ENCODE measurements around the gene SSBP2. TPM values are rescaled to one million over a fixed set of nuclear protein-coding genes. Genes with fewer than 3 reads are reported as not detected.

Gene SSBP2
- total RNA-seq, 3 donors from 2014 or later, result 65.5 to 110 (median 76.6) TPM

GRCh38 chr5:81401266-81401665 is 349.6 kb downstream of the SSBP2 start:
- Histone ChIP-seq H3K27me3 (no peaks in the 10 kb centered on the region), H3K36me3 (no peaks in the 10 kb centered on the region), H3K4me1 (no peaks in the 10 kb centered on the region), H3K27ac (no peak overlapping the region), H3K9me3 (no peaks in the 10 kb centered on the region), H3K4me3 (no peak overlapping the region)
- TF ChIP-seq POLR2A (IDR thresholded peaks at IDR 0.05) (no peak), POLR2AphosphoS5 (IDR thresholded peaks at IDR 0.05) (no peak), CTCF (IDR thresholded peaks at IDR 0.05) (no peak)
- DNase-seq (ENCODE audit: low spot score in 2 of 2), result no peak
- intact Hi-C loops (cut with DNase I; ENCODE audit: low total_unique reads), result no loop called here

- Histone ChIP-seq H3K9me3 (no peaks in the 10 kb centered on the region), H3K36me3 (no peaks in the 10 kb centered on the region), H3K4me1 (no peaks in the 10 kb centered on the region), H3K27ac (no peak overlapping the region), H3K27me3 (no peaks in the 10 kb centered on the region), H3K4me3 (no peak overlapping the region)
- DNase-seq (ENCODE audit: low spot score in 2 of 2), result no peak
- TF ChIP-seq POLR2A (IDR thresholded peaks at IDR 0.05), result no peak
- no peak for TF ChIP-seq POLR2AphosphoS5 (IDR thresholded peaks at IDR 0.05)
- no peak for TF ChIP-seq CTCF (IDR thresholded peaks at IDR 0.05)
- intact Hi-C loops (cut with DNase I; ENCODE audit: low total_unique reads), result no loop called here
These were observed 350.5 kb downstream of the SSBP2 start for GRCh38 chr5:81400375-81400774.

- H3K36me3 ChIP-seq, result no peaks in the 10 kb centered on the region
- peaks cover 0 to 5% of the 10 kb centered on the region in 2 donors for H3K4me1 ChIP-seq
- no peak overlapping the region for H3K27ac ChIP-seq
- TF ChIP-seq POLR2A (IDR thresholded peaks at IDR 0.05), result no peak
- intact Hi-C loops (cut with DNase I; ENCODE audit: low total_unique reads), result no loop called here
- no peak overlapping the region for H3K4me3 ChIP-seq
- H3K9me3 ChIP-seq, result peaks cover 0 to 5% of the 10 kb centered on the region in 2 donors
- no peak for DNase-seq (ENCODE audit: low spot score in 2 of 2)
- peaks cover 4 to 5% of the 10 kb centered on the region in 2 donors for H3K27me3 ChIP-seq
These were observed 352.2 kb downstream of the SSBP2 start for GRCh38 chr5:81398741-81399140.

DNA sequence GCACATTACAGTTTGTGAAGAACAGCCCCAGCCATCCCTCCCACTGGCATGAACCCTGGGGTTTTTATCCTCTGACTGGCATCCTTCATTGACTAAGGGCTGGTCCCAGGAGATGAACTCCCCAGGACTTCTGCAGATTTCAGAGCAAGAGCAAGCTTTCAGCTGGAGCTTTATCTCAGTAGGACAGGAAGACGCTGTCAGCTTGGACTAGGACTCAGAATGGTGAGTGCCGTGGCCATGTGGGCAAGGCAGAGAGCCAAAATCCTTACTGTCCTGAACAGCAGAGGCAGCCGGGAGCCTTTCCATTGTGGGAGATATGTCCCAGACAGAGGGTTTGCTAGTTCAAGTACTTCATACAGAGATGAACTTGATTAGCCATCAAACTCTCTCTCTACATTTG is 353.7 kb downstream of the SSBP2 start:
- DNase-seq (ENCODE audit: low spot score in 2 of 2), result no peak
- H3K27ac ChIP-seq, result no peak overlapping the region
- H3K4me1 ChIP-seq, result peaks cover 0 to 8% of the 10 kb centered on the region in 2 donors
- H3K9me3 ChIP-seq, result peaks cover 0 to 5% of the 10 kb centered on the region in 2 donors
- TF ChIP-seq POLR2AphosphoS5 (IDR thresholded peaks at IDR 0.05), result no peak
- H3K36me3 ChIP-seq, result no peaks in the 10 kb centered on the region
- H3K4me3 ChIP-seq, result no peak overlapping the region
- H3K27me3 ChIP-seq, result peaks cover 5 to 6% of the 10 kb centered on the region in 2 donors
- intact Hi-C loops (cut with DNase I; ENCODE audit: low total_unique reads), result no loop called here

DNA sequence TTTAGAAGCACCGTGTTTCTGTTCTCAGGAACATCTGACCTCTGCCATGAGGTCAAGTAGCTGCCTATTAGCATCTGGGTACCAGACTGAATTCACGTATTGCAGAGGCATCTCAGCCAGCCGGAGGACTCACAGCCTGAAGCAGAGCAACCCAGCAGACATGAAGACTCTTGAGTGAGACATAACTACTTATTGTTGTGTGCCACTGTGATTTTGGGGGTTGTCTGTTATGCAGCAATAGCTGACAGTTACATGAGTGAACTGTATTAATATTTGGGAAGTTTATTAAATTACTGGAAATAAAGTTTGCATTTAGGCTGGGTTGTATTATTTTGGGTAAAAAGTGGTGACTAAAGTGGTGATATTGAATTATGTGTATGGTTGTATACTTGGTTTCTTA is 355.6 kb downstream of the SSBP2 start:
- no peak for DNase-seq (ENCODE audit: low spot score in 2 of 2)
- Histone ChIP-seq H3K36me3 (no peaks in the 10 kb centered on the region), H3K9me3 (peaks cover 0 to 5% of the 10 kb centered on the region in 2 donors), H3K4me1 (peaks cover 0 to 8% of the 10 kb centered on the region in 2 donors), H3K4me3 (no peak overlapping the region), H3K27me3 (peaks cover 5 to 6% of the 10 kb centered on the region in 2 donors), H3K27ac (no peak overlapping the region)
- TF ChIP-seq POLR2AphosphoS5 (IDR thresholded peaks at IDR 0.05), result no peak
- no peak for TF ChIP-seq CTCF (IDR thresholded peaks at IDR 0.05)
- TF ChIP-seq POLR2A (IDR thresholded peaks at IDR 0.05), result no peak
- intact Hi-C loops (cut with DNase I; ENCODE audit: low total_unique reads), result no loop called here

DNA sequence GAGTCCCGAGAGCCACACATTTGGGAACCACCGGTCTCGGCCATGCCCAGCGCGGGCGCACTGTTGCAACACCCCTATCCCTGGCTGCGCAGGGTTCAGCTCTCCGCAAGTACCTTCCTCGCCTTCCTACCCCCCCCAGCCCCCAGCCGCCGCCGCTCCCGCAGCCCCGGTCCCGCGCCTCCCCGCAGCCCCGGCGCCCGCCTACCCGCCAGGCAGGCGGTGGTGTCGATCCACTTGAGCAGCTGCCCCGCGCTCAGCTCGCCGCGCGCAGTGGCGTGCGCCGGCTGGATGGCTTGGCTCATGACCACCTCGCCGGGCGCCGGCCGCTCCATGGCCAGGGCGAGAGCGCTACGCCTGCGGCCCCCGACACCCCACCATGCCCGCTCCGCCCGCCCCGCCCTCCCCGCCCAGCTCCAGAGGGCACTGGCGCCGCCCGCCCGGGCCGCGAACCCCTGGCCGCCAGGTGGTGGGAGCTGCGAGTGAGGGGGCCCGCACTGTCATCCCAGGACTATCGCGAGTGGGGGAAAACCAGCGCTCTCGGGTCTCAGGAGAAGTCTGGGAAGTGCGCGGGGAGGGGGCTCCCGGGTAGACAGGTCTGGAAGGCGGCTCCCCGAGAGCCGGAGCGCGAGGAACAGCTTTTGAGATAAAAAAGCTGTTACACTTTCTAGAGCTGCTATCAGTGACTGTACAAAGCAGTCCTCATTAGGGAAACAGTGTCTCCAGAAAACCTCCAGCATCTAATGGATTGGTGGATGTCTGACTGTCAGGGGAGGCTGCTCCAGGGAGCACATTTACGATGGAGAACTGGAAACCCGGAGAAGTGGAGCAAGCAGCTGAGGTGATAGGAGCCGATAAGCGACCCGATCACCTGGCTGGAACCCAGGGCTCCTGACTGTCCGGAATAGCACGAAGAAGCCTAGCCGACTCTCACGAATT is 356.8 kb downstream of the SSBP2 start, which contains the start of gene ACOT12:
TSS of gene ACOT12 (minus strand) at position 352 of the 936 bp plus-strand sequence. CDS start at position 332, 20 bp downstream.
- TF ChIP-seq CTCF (IDR thresholded peaks at IDR 0.05) (no peak), POLR2A (IDR thresholded peaks at IDR 0.05) (no peak), POLR2AphosphoS5 (IDR thresholded peaks at IDR 0.05) (no peak)
- peaks cover 5 to 6% of the 10 kb centered on the region in 2 donors for H3K27me3 ChIP-seq

More for the DNA sequence above, 356.8 kb downstream of the SSBP2 start, which contains the start of gene ACOT12:
- Histone ChIP-seq H3K9me3 (peaks cover 0 to 5% of the 10 kb centered on the region in 2 donors), H3K36me3 (no peaks in the 10 kb centered on the region), H3K27ac (no peak within 1 kb of the TSS), H3K4me1 (peaks cover 0 to 8% of the 10 kb centered on the region in 2 donors), H3K4me3 (peak within 1 kb of the TSS; percentile 31 to 74 (median 50))
- intact Hi-C loops (cut with DNase I; ENCODE audit: low total_unique reads), result no loop called here
- no peak for DNase-seq (ENCODE audit: low spot score in 2 of 2)
